ENCODE data around the gene KDM2B.

KDM2B gene

DNA sequence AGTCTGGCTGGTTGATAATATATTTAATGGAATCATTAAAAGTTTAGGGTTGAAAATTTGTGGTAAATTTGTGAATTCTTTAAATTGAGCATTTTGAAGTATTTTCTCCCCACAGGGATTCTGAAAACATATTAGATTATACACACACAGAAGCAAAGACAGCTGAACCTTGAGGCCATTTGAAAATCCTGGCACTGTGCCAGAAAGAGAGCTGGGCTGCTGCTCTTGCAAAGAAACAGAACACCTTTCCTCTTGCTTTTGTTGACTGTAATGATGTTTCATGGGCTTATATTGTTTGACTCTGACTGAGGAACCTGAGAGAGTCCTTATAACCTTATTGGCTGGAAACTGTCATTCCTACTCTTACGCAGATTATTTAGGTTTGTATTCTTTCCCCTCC is 176.1 kb downstream of the KDM2B start:
- no peak overlapping the region for H3K4me3 ChIP-seq (ENCODE audit: low read length)
- no peaks in the 10 kb centered on the region for H4K20me1 ChIP-seq (ENCODE audit: insufficient read depth, low read length)
- H3K4me2 ChIP-seq (ENCODE audit: low read depth, low read length), result no peak overlapping the region
- TF ChIP-seq EZH2phosphoT487 (IDR thresholded peaks at IDR 0.05; ENCODE audit: low read length) (no peak), EZH2 (optimal IDR thresholded peaks at IDR 0.05; ENCODE audit: low read depth, low read length) (no peak), CTCF (IDR thresholded peaks at IDR 0.05; ENCODE audit: low read length) (no peak)
- H3K9me3 ChIP-seq (replicated peaks; ENCODE audit: insufficient read depth, low read length), result no peaks in the 10 kb centered on the region
- H2AFZ ChIP-seq (ENCODE audit: low read length), result no peak overlapping the region
- H3K36me3 ChIP-seq (replicated peaks; ENCODE audit: insufficient read depth, low read length), result no peaks in the 10 kb centered on the region
- H3F3A ChIP-seq (ENCODE audit: insufficient read depth, low read length), result no peaks in the 10 kb centered on the region
- no peak for DNase-seq
- no peaks in the 10 kb centered on the region for H3K9me2 ChIP-seq (replicated peaks; ENCODE audit: insufficient read depth, low read length)
- H3K27me3 ChIP-seq (replicated peaks; ENCODE audit: insufficient read depth, low read length), result no peaks in the 10 kb centered on the region
- H3K27ac ChIP-seq (ENCODE audit: low read length), result no peak overlapping the region
- H3K9ac ChIP-seq (ENCODE audit: low read length), result no peak overlapping the region
- peaks cover 51% of the 10 kb centered on the region for H3K79me2 ChIP-seq (ENCODE audit: low read length)
- no peaks in the 10 kb centered on the region for H3K4me1 ChIP-seq (ENCODE audit: low read length)

DNA sequence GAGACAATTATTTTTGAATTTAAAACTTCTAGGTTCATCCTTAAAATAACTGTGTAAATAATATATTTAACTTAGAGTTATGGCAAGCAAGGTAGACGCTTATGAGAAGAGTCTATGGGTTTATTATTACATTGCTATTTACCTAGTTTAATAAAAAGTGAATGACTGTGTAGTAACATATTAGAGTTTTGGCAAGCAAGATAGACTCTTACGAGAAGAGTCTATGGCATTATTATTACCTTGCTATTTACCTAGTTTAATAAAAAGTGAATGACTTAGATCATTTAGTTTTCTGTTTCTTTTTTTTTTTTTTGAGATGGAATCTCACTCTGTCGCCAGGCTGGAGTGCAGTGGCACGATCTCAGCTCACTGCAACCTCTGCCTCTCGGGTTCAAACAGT is 177.1 kb downstream of the KDM2B start:
- no peaks in the 10 kb centered on the region for H3K9me3 ChIP-seq (replicated peaks; ENCODE audit: insufficient read depth, low read length)
- TF ChIP-seq EZH2 (optimal IDR thresholded peaks at IDR 0.05; ENCODE audit: low read depth, low read length) (no peak), CTCF (IDR thresholded peaks at IDR 0.05; ENCODE audit: low read length) (no peak), EZH2phosphoT487 (IDR thresholded peaks at IDR 0.05; ENCODE audit: low read length) (no peak)
- H3K4me1 ChIP-seq (ENCODE audit: low read length), result no peaks in the 10 kb centered on the region
- DNase-seq, result no peak
- H3K79me2 ChIP-seq (ENCODE audit: low read length), result peaks cover 51% of the 10 kb centered on the region
- 0 out of 2 replicates have a peak, but pooled peaks cover 5% of the 10 kb centered on the region for H3F3A ChIP-seq (ENCODE audit: insufficient read depth, low read length)
- H3K4me2 ChIP-seq (ENCODE audit: low read depth, low read length), result no peak overlapping the region
- H3K4me3 ChIP-seq (ENCODE audit: low read length), result no peak overlapping the region
- no peak overlapping the region for H3K9ac ChIP-seq (ENCODE audit: low read length)
- no peaks in the 10 kb centered on the region for H3K9me2 ChIP-seq (replicated peaks; ENCODE audit: insufficient read depth, low read length)
- H3K36me3 ChIP-seq (replicated peaks; ENCODE audit: insufficient read depth, low read length), result no peaks in the 10 kb centered on the region
- no peak overlapping the region for H2AFZ ChIP-seq (ENCODE audit: low read length)
- no peaks in the 10 kb centered on the region for H4K20me1 ChIP-seq (ENCODE audit: insufficient read depth, low read length)
- H3K27ac ChIP-seq (ENCODE audit: low read length), result no peak overlapping the region
- H3K27me3 ChIP-seq (replicated peaks; ENCODE audit: insufficient read depth, low read length), result no peaks in the 10 kb centered on the region

DNA sequence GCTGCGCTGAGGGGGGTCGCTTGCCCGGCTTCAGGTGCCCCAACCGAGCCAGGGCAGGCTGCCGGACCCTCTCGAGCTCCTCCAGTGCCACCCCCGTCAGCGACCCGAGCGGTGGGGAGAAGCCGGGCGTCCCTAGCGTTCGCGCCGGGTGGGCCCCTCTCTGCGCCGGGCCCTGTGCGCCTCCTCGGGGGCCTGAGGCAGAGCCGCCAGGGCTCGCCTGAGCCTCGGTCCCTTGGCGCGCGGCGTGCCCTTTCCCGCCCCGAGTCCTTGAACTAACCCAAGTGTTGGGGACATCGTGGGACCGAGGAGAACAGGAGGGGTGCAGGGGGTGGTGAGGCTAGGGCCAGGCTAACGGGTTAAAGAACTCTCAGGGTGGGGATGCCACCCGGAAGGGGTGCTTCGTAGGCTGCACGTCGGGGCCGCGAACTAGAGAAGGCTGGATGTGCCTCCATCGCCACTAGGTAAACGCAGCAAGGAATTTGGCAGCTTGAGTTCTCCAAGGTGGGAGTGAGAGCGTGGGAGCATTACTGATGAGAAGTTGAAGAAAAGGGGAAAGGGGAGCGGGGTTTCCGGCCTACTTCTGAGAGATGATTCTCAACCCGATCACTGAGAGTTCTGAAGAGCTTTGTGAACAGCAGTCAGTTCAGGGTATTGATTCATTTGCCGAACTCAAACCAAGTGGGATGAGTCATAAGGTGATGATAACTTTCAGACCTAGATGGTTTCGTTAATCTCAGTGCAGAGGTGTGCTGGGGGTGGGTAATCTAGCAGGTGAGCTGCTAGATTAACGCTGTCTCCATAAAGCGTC is 180.3 kb downstream of the KDM2B start:
- Histone ChIP-seq H3K4me3 (ENCODE audit: low read length) (peak overlapping the region; percentile 83), H3K9ac (ENCODE audit: low read length) (peak overlapping the region; percentile 83), H3K4me1 (ENCODE audit: low read length) (no peaks in the 10 kb centered on the region), H3K79me2 (ENCODE audit: low read length) (peaks cover 43% of the 10 kb centered on the region), H3F3A (ENCODE audit: insufficient read depth, low read length) (0 out of 2 replicates have a peak, but pooled peaks cover 5% of the 10 kb centered on the region), H3K9me3 (replicated peaks; ENCODE audit: insufficient read depth, low read length) (no peaks in the 10 kb centered on the region), H4K20me1 (ENCODE audit: insufficient read depth, low read length) (no peaks in the 10 kb centered on the region), H2AFZ (ENCODE audit: low read length) (peak overlapping the region; percentile 45; the same call in 1 of the 2 replicates), H3K27ac (ENCODE audit: low read length) (peak overlapping the region; percentile 64; the same call in 1 of the 2 replicates), H3K27me3 (replicated peaks; ENCODE audit: insufficient read depth, low read length) (no peaks in the 10 kb centered on the region), H3K9me2 (replicated peaks; ENCODE audit: insufficient read depth, low read length) (no peaks in the 10 kb centered on the region), H3K4me2 (ENCODE audit: low read depth, low read length) (peak overlapping the region; percentile 69), H3K36me3 (replicated peaks; ENCODE audit: insufficient read depth, low read length) (no peaks in the 10 kb centered on the region)
- DNase-seq, result peak; percentile 26
- TF ChIP-seq EZH2 (optimal IDR thresholded peaks at IDR 0.05; ENCODE audit: low read depth, low read length) (no peak), CTCF (IDR thresholded peaks at IDR 0.05; ENCODE audit: low read length) (no peak), EZH2phosphoT487 (IDR thresholded peaks at IDR 0.05; ENCODE audit: low read length) (no peak)

Data from MM.1S (cell line).